K562 treated with DMSO at 1 percent for 48 hours (cell line): ENCODE measurements around the gene MFAP5. TPM values are rescaled to one million over a fixed set of nuclear protein-coding genes. Genes with fewer than 3 reads are reported as not detected.

ENCODE experiments used
- total RNA-seq: library from RNA; unstranded; fragments of 300-600 nt; gene quantifications from 2 replicates; pipeline ENCODE4 v1.2.3, GENCODE V29; 2022; ENCODE audit warnings: low replicate concordance; ENCODE audit errors: extremely low read depth

MFAP5 gene, protein sequence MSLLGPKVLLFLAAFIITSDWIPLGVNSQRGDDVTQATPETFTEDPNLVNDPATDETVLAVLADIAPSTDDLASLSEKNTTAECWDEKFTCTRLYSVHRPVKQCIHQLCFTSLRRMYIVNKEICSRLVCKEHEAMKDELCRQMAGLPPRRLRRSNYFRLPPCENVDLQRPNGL
- total RNA-seq: not detected in 2 replicates

DNA sequence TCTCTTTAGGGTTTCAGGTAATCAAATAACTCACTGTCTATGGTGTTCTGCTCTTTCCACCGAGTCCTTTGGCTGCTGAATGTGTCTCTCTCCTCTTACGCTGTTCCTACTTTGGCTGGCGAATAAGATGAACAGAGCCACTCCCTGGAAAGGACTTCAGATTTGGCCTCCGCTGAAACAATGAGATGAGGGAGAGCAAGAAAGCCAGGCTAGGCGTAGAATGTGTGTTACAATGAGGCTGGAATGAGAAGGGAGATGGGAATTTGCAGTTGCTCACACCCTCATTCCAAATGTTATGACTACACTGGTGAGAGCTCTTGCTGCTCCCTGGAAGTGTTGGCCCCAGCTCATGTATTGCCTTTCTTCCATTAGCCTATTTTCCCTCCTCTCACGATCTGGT is at the start of gene MFAP5:
TSS of gene MFAP5 (minus strand) at position 234 of the 400 bp plus-strand sequence. CDS start 722 bp downstream, outside the sequence.

DNA sequence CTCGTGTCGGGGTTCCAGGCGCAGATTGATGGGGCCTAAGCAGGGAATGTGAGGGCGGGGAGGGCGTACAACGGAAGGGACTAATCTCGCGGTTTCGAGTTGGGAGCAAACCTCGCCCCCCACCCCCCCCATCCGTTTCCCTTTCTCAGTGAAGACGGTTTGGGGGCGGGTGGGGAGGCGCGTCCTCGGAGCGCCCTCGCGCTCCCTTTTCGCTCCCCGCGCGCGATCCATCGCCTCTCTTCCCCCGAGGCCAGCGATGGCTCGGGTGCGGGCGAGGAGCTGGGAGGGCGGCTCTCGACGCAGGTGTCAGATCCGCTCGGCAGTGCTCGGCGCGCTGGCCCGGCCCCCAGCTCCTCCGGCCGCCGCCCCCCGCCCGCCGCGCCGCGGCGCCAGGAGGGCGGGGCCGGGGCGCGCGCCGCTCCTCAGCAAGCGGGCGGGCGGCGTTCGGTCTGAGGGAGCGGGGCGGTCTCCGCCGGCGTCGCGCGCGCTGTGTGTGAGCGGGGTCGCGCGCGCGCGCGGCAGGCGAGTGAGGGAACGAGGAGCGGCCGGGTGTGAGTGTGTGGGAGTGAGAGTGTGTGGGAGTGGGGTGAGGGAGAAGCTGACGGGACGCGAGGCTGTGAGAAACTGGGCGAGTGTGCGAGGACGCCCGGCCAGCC is 35.0 kb upstream of the MFAP5 start, which contains the start of gene RIMKLB:
TSS of gene RIMKLB (plus strand) at position 516 of the 656 bp plus-strand sequence. CDS start 15,876 bp downstream, outside the sequence.

DNA sequence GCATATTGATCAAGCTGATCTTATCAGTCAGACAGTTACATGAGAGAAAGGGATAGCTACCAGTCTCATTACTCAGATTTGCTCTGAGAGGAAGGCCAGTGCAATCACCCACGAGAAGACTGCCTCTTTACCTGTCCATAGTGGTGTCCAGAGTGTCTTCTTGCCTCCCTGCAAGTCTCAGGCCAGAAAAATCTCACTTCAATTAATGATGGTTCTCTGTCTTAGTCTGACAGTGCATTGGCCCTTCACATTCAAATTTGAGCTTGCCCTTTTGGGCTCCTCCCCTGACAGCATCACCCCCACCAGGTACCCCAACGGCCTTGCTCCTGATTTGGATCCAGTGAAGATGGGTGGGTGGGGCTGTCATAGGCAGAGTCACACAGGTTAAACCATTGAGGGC is 50.0 kb downstream of the MFAP5 start, which contains the start of gene AICDA:
TSS of gene AICDA (minus strand) at position 231 of the 400 bp plus-strand sequence. CDS start at position 139, 92 bp downstream.

Other genes with a start within 250 kb of the MFAP5 start
- not detected in 2 replicates for gene CLEC6A, start 206.9 kb downstream of the MFAP5 start, total RNA-seq
- gene CLEC4D, start 149.3 kb downstream of the MFAP5 start, total RNA-seq: not detected in 2 replicates
- gene CLEC4E, start 121.9 kb downstream of the MFAP5 start, total RNA-seq: not detected in 2 replicates
- gene AICDA, start 50.0 kb downstream of the MFAP5 start, total RNA-seq: not detected in 2 replicates
- not detected in 2 replicates for gene RIMKLB, start 35.2 kb upstream of the MFAP5 start, total RNA-seq
- not detected in 2 replicates for gene A2ML1, start 159.8 kb upstream of the MFAP5 start, total RNA-seq